Duodenal mucosa (tissue), 2 donors: ENCODE data around the gene CEP170B.

Experiments used
- H3K27ac ChIP-seq: one replicate; pipeline ENCODE4 v1.7.0; 2013; ENCODE audit warnings: low read depth, low read length
- H3K27me3 ChIP-seq, 2 donors: one replicate each; pipeline ENCODE4 v1.7.0; 2013; ENCODE audit warnings: low read length in 2 of 2, control low read depth in 1 of 2; ENCODE audit not compliant: insufficient read depth in 2 of 2, control insufficient read depth in 1 of 2
- H3K36me3 ChIP-seq, 2 donors: one replicate each; pipeline ENCODE4 v1.7.0; 2013; ENCODE audit warnings: low read length in 2 of 2, control low read depth in 1 of 2; ENCODE audit not compliant: insufficient read depth in 2 of 2, control insufficient read depth in 1 of 2
- H3K4me1 ChIP-seq, 2 donors: one replicate each; pipeline ENCODE4 v1.7.0; 2013; ENCODE audit warnings: low read length in 2 of 2, control low read depth in 1 of 2; ENCODE audit not compliant: insufficient read depth in 2 of 2, control insufficient read depth in 1 of 2
- H3K4me3 ChIP-seq, 2 donors: one replicate each; pipeline ENCODE4 v1.7.0; 2013; ENCODE audit warnings: low read length in 2 of 2, low read depth in 1 of 2
- H3K9ac ChIP-seq, 2 donors: one replicate each; pipeline ENCODE4 v1.7.0; 2013; ENCODE audit warnings: low read length in 2 of 2, low read depth in 1 of 2
- H3K9me3 ChIP-seq, 2 donors: one replicate each; pipeline ENCODE4 v1.7.0; 2013; ENCODE audit warnings: low read length in 2 of 2, control low read depth in 1 of 2; ENCODE audit not compliant: control insufficient read depth in 1 of 2

CEP170B gene

DNA sequence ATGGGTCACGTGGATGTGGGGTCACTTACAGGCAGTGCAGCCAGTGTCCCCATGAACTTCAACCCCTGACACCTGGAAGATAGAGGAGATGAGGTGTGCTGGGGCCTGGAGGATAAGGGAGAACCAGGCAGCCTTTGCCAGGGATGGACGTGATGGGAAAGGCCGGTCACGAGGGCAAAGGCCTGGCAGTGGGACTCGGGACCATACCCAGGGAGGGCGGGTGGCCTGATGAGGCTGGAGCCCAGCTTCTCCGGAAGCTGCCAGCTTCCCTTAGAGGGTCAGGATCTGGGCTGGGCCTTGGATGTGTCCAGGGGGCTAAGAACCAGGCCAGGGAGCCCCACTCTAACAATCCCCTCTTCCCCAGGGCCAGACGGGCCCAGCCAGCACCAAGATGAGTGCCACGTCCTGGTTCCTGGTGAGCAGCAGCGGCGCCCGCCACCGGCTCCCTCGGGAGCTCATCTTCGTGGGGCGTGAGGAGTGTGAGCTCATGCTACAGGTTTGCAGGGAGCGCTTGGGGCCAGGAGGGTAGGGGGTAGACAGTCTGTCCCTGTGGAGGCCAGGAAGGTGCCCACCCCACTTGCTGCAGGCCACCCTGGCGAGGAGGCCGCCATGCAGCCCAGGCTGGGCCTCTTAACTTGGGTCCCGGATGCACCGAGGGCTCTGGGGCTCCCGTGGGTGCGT is 3.1 kb downstream of the CEP170B start:
- Histone ChIP-seq H3K36me3 (peaks cover 0 to 16% of the 10 kb centered on the region in 2 donors), H3K27me3 (peaks cover 0 to 2% of the 10 kb centered on the region in 2 donors), H3K9me3 (no peaks in the 10 kb centered on the region), H3K4me1 (peaks cover 11 to 24% of the 10 kb centered on the region in 2 donors), H3K9ac (no peak overlapping the region), H3K27ac (no peak overlapping the region), H3K4me3 (no peak overlapping the region)

DNA sequence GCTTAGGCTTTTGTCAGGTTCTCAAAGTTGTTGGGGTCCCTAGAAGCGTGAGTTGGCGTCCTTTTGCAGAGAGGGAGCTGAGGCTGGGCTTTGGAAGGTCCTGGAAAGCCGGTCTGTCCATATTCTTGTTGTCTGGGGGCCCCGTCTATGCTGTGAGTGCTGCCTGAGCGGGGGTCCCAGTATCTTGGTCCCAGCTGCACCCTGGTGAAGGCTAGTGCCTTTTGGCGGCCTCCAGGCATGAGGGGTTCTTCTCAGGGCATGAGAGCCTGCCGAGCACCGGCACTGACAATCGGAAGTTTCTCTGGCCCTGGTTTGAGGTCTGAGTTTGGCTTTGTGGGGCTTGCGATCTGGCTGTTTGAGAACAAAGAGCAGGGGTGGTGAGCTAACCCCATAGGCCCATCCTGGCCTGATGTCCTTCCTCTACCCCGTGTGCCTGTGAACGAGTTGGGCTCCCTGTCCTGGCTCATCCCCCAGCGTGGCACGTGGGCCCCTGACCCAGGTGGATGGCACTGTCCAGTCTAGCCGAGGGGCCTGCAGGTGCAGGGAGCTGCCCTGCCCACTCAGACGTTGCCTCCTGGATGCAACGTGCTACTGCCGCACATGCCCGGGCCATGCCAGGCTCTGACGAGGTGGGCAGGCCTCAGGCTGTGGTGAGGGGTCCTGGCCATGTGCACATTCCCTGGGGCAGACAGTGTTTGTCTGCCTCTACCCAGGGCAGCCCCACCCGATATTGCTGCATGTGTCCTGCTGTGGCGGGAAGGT is 3.9 kb downstream of the CEP170B start:
- Histone ChIP-seq H3K4me3 (no peak overlapping the region), H3K9ac (no peak overlapping the region), H3K27me3 (peaks cover 0 to 2% of the 10 kb centered on the region in 2 donors), H3K9me3 (no peaks in the 10 kb centered on the region), H3K36me3 (peaks cover 0 to 16% of the 10 kb centered on the region in 2 donors), H3K4me1 (peaks cover 8 to 23% of the 10 kb centered on the region in 2 donors), H3K27ac (no peak overlapping the region)

- no peak overlapping the region for H3K9ac ChIP-seq
- no peak overlapping the region for H3K27ac ChIP-seq
- H3K9me3 ChIP-seq, result no peaks in the 10 kb centered on the region
- H3K4me1 ChIP-seq, result peaks cover 8 to 23% of the 10 kb centered on the region in 2 donors
- peaks cover 0 to 2% of the 10 kb centered on the region in 2 donors for H3K27me3 ChIP-seq
- H3K36me3 ChIP-seq, result peaks cover 0 to 16% of the 10 kb centered on the region in 2 donors
- no peak overlapping the region for H3K4me3 ChIP-seq
Observed at GRCh38 chr14:104869669-104870367, 4.8 kb downstream of the CEP170B start.

GRCh38 chr14:104870368-104871144 is 5.5 kb downstream of the CEP170B start:
- Histone ChIP-seq H3K36me3 (peaks cover 0 to 16% of the 10 kb centered on the region in 2 donors), H3K9me3 (no peaks in the 10 kb centered on the region), H3K27me3 (peaks cover 0 to 2% of the 10 kb centered on the region in 2 donors), H3K27ac (no peak overlapping the region), H3K4me1 (peaks cover 8 to 23% of the 10 kb centered on the region in 2 donors), H3K4me3 (no peak overlapping the region), H3K9ac (no peak overlapping the region)

DNA sequence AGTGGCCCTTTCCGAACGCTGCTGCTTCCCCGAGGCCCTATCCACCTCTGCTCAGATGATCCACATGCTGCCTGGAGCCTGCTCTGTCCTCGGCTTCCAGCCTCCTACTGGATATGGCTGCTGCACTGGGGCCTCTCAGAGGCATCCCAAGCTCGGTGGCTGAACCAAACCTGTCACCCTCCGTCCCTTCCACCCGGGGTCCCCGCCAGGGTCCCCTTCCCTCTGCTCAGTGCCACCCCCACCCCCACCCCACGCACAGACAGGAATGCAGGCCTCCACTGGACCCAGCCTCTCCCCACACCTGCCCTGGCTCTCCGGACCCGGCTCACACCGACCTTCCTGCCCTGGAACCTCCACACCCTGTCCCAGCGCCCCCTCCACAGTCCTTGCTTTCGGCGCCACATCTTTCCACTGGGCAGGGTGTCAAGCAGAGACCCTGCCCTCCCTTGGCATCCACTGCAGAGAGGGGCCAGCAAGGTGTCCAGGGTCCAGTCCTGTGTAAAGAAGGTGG is 6.1 kb downstream of the CEP170B start:
- Histone ChIP-seq H3K9ac (no peak overlapping the region), H3K27me3 (peaks cover 0 to 2% of the 10 kb centered on the region in 2 donors), H3K4me3 (no peak overlapping the region), H3K9me3 (no peaks in the 10 kb centered on the region), H3K36me3 (peaks cover 0 to 16% of the 10 kb centered on the region in 2 donors), H3K4me1 (peaks cover 7 to 20% of the 10 kb centered on the region in 2 donors), H3K27ac (no peak overlapping the region)

- Histone ChIP-seq H3K4me3 (no peak overlapping the region), H3K4me1 (peaks cover under 1 to 14% of the 10 kb centered on the region in 2 donors), H3K27me3 (peaks cover 0 to 2% of the 10 kb centered on the region in 2 donors), H3K27ac (no peak overlapping the region), H3K36me3 (peaks cover 0 to 16% of the 10 kb centered on the region in 2 donors), H3K9ac (no peak overlapping the region), H3K9me3 (no peaks in the 10 kb centered on the region)
Observed at GRCh38 chr14:104871656-104872468, 6.8 kb downstream of the CEP170B start.

DNA sequence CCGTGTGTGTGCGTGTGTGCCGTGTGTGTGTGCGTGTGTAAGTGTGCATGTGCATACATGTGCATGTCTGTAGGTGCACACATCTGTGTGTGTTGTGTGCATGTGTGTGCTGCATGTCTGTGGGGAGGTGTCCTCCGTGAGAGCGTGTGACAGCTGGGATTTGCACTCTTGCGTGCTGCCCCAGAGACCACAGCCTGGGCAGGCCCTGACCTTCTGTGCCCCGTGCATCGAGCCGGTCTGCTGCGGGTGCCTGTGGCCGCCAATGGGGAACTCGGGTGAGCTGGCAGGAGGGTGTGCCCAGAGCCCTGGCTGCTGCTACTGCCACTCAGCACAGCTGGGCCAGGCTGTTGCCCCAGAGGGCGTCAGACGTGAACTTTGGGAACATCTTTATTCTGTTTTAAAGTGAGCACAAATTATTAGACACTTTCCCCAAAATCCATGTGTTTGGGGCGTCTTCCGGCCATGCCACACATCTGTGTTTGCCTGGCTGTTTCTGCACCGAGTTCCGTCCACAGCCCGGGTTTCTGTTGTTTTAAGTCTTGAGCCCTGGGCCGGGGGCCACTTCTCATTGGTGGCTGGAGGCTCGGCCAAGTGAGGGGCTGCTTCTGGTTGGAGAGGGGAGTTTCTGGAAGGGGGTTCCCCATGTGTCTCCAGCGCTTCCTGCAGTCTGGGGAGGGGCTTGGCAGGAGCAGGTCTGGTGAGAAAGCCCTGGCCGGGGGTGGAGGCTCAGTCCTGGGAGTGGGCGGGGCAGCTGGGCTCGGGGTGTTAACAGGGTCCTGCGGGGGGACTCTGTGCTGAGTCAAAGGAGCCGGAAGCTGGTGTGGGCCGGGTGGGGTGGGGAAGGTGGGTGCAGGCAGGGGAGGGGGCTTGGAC is 7.6 kb downstream of the CEP170B start:
- Histone ChIP-seq H3K4me1 (peaks cover 0 to 6% of the 10 kb centered on the region in 2 donors), H3K27ac (no peak overlapping the region), H3K4me3 (no peak overlapping the region), H3K9ac (no peak overlapping the region), H3K9me3 (no peaks in the 10 kb centered on the region), H3K27me3 (no peaks in the 10 kb centered on the region), H3K36me3 (peaks cover 0 to 20% of the 10 kb centered on the region in 2 donors)

DNA sequence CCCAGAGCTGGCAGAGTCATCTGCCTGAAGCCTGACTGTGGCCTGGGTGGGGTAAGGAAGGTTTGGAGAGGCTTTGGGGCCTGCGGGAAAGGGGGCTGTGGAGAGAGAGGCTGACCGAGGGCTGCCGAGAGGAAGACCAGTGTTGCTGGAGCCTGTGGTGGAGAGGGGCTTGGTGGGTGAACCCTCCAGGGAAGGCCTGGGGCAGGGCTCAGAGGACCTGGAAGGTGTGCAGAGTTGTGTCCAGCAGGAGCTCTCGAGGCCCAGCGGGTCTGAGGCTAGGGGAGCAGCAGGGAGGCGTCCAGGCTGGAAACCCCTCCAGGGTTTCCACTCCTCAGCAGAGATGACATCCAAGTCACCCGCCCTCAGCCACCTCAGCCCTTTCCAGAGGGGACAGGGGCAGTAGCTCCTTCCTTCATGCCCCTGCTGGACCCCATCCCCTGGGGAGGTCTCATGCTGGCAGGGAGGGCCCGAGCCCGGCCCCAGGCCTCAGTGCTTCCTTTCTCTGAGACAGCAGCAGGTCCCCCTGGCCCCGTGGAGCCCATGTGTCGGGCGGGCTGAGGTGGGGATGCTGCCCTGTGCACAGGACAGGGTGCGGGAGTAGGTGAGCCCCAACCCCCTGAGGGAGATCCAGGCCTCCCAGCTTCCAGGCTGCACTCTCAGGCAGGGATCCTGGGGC is 8.4 kb downstream of the CEP170B start:
- no peak overlapping the region for H3K9ac ChIP-seq

More for the DNA sequence above, 8.4 kb downstream of the CEP170B start:
- H3K27me3 ChIP-seq, result no peaks in the 10 kb centered on the region
- H3K27ac ChIP-seq, result no peak overlapping the region
- no peak overlapping the region for H3K4me3 ChIP-seq
- H3K9me3 ChIP-seq, result no peaks in the 10 kb centered on the region
- peaks cover 0 to 6% of the 10 kb centered on the region in 2 donors for H3K4me1 ChIP-seq
- H3K36me3 ChIP-seq, result peaks cover 0 to 23% of the 10 kb centered on the region in 2 donors
